CD4-positive, alpha-beta T cell treated with Interleukin-15 for 1 hour (primary cell): ENCODE results near the gene MUC5AC.
"Not testable (repeated sequence)": the region's sequence is repeated elsewhere in the genome, so short reads cannot be mapped to it uniquely, and the experiment has no call there.

Experiments
- DNase-seq: peaks from one replicate; pipeline ENCODE4 v3.0.0-alpha.2; 2020

The MUC5AC gene

GRCh38 chr11:1241706-1242105, 84.0 kb downstream of the MUC5AC start:
- no peak for DNase-seq

GRCh38 chr11:1242289-1242688, 84.5 kb downstream of the MUC5AC start:
- DNase-seq = no peak

GRCh38 chr11:1242751-1243150, 85.0 kb downstream of the MUC5AC start:
- DNase-seq = not testable (repeated sequence)

- DNase-seq = not testable (repeated sequence)
Measured at GRCh38 chr11:1243521-1243920, 85.8 kb downstream of the MUC5AC start.

GRCh38 chr11:1244557-1244956, 86.8 kb downstream of the MUC5AC start:
- not testable (repeated sequence) for DNase-seq

GRCh38 chr11:1245717-1246116, 88.0 kb downstream of the MUC5AC start:
- DNase-seq = not testable (repeated sequence)

GRCh38 chr11:1246301-1246700, 88.5 kb downstream of the MUC5AC start:
- DNase-seq = not testable (repeated sequence)

GRCh38 chr11:1247026-1247425, 89.3 kb downstream of the MUC5AC start:
- not testable (repeated sequence) for DNase-seq

- DNase-seq = not testable (repeated sequence)
Measured at GRCh38 chr11:1248951-1249350, 91.2 kb downstream of the MUC5AC start.

GRCh38 chr11:1250411-1250810, 92.7 kb downstream of the MUC5AC start:
- DNase-seq = not testable (repeated sequence)
